HG02763 (cell line): Measurements from ENCODE around the gene SNW1.
"Not testable (repeated sequence)": the region's sequence is repeated elsewhere in the genome, so short reads cannot be mapped to it uniquely, and the experiment has no call there.

Experiments
- ATAC-seq: cut with Tn5 transposase; IDR thresholded peaks from one replicate; pipeline ENCODE4 v1.9.1; 2021; ENCODE audit warnings: mild to moderate bottlenecking, moderate library complexity; ENCODE audit not compliant: unreplicated experiment

SNW1 gene

DNA sequence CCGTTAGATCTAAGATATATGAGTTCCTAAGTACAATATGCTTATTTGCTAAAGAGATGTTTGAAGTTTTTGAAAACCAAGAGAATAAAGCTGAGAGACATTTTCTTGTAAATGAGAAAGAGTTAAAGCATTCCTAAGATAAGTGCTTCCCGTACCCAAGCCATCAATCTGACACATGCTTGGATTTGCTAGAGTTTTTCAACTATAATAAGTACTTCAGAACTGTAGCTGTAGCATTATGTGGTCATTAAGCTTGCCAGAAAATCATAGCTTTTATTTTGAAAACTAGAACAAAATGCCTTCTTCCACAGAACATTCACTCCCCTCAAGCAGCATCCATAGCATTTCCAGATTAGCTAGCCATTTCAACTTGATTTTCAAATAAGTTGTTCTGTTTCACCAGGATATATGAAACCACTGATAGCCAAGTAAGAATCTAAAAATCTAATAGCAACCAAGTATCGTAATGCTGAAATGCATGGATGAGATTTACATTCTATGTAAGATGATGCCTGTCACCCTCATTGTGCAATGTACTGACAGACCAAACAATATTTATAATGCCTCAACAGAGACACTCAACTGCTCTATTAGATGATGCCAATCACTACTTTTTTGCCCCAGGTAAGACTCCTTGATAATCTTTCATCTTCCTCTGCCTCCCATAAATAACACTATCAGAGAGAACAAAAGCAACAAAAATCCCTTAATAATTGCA is 8.0 kb downstream of the SNW1 start:
- no peak for ATAC-seq

DNA sequence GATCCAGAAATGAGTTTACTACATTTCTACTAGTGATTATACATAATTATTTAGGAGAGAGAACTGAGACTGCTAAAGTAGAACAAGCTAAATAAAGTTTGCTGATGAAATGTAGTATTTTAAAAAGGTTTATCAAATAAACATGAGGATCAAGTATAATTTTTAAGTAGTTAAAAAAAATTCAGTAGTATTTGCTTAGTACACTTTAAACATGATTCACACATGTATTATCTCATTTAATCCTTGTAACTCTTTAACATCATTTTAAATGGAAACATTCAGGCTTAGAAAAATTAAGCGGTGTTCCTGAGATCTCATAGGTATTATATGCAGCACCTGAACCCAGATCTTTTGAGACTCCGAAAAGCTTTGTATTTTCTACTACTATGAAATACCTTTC is 8.7 kb downstream of the SNW1 start:
- no peak for ATAC-seq

DNA sequence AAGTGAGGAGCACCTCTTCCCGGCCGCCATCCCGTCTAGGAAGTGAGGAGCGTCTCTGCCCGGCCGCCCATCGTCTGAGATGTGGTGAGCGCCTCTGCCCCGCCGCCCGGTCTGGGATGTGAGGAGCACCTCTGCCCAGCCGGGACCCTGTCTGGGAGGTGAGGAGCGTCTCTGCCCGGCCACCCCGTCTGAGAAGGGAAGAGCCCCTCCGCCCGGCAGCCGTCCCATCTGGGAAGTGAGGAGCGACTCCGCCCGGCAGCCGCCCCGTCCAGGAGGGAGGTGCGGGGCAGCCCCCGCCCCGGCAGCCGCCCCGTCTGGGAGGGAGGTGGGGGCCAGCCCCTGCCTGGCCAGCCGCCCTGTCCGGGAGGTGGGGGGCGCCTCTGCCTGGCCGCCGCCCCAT is 13.5 kb downstream of the SNW1 start:
- not testable (repeated sequence) for ATAC-seq

DNA sequence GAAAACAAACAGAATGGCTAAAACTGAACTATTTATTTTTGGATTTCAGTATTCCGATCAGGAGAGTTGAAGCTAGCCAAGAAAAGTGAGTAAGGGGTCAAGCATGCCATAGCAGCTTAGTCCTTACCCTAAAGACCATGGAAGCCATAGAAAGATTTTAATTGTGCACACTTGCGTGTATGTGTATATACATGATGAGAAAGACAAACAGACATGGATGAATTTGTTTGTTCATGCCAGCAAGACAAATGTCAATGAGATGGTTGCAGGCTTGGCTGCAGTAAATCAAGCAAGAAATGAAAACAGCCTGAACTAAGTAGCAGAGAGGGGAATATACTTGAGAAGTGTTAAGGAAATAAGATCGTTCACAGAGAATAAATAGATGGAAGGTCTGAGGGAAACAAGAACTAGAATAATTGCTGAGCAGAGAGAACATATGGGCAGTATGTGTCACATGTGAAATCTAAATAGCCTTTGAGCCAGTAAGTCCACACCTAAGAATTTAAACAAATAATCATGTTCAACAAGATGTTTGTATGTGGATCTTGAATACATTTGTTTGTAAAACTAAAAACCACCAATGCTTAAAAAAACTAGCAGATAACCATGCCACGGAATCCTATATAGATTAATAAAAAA is 14.8 kb downstream of the SNW1 start:
- no peak for ATAC-seq

DNA sequence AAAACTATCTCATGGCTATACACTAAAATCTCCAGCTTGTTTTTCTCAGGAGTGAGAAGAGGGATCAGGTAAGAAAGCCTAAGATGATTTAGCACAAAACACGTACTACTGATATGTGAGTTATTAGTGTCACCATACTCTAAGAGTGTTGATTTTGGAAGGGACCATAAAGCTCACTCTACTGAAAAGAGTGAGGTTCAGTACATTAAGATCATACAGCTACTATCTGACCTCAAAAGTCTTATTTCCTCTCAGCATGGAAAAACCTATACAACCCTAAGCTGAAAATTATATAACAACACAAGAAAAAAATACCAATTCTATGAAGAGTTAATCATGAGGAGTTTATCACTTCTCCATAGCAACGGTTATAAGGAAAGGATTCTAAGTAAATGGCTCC is 19.5 kb downstream of the SNW1 start:
- ATAC-seq: no peak

DNA sequence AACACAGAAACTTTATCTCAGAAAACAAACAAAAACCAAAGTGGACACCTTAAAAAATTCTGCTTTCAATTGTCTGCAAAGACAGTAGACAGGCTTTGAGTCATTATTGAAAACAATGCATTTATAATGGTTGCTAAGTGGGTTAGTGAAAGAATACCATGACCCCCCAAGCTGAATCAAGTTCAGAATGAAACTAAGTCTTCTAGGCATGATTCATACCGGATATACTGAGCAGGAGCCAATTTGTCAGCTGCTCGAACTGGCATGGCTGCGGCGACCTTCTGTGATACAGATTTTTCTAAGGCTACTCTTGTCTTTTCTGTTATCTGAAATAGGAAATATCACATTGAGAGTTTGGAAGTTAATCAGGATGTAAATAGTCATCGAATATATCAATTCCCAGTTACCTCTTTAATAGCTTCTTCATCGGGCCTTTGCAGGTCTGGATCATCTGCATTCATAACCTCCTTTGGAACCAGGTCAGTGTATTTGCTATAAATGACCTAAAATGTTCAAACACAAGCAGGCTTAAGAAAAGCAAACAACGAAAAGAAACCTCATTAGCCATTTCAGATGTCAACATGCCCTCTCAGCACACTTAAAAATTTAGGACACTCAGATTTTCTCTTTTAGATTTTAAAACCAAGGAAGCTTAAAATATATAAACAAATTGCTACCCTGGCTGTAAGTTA is 22.3 kb downstream of the SNW1 start:
- no peak for ATAC-seq

DNA sequence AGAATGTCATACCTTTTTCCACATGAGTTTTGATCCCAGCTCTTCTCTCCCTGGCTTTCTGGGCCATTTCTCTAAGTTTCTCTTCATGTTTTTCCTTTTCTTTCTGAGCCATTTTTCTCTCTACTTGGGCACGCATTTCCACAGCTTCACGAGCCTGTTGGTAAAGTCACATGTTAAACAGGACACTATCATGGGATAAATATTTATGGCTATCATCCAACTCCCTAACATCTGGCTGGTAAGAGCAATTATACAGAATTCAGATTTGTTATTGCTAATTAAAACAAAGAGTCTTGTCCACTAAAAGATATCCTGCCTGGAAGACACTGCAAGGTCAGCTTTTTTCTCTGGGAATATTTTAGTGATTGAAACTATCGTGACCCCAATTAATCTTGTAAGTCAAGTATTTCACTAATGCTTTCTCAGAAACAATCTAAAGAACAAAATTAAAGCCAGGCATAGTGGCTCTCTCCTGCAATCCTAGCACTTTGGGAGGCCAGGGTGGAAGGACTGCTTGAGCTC is 29.9 kb downstream of the SNW1 start:
- no peak for ATAC-seq

DNA sequence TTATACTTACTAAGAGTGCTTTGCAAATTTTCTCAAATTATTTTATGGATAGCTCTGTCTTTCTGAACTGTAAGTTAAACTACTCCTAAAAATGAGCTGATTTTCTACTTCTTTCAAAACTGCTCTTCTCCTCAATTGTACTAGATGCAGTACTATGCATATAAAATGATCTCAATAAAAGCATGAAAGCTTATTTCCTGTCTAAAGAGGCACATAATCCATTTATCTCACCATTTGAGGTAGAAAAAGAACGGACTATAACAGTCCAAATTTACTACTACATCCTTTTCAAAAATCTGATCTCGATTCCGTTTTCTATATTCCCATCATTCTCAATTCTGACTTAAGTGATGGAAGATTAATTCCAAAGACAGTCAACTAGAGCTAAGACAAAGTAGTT is 38.7 kb downstream of the SNW1 start:
- no peak for ATAC-seq

DNA sequence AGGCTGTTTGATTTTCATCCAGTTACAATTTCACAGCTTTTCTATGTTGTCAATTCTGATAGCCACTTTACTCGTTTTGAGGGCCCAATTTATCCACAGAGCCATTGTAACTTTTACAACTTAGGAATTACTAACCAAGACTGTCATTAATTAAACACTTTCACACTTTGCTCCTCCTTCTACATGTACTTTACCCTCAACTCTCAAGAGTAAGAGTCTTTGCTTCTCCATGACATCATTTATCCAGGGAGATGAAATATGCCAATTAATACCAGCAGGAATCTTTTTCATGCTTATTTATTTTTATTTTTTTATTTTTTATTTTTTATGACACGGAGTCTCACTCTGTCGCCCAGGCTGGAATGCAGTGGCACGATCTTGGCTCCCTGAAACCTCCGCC is 39.5 kb downstream of the SNW1 start:
- ATAC-seq: no peak

DNA sequence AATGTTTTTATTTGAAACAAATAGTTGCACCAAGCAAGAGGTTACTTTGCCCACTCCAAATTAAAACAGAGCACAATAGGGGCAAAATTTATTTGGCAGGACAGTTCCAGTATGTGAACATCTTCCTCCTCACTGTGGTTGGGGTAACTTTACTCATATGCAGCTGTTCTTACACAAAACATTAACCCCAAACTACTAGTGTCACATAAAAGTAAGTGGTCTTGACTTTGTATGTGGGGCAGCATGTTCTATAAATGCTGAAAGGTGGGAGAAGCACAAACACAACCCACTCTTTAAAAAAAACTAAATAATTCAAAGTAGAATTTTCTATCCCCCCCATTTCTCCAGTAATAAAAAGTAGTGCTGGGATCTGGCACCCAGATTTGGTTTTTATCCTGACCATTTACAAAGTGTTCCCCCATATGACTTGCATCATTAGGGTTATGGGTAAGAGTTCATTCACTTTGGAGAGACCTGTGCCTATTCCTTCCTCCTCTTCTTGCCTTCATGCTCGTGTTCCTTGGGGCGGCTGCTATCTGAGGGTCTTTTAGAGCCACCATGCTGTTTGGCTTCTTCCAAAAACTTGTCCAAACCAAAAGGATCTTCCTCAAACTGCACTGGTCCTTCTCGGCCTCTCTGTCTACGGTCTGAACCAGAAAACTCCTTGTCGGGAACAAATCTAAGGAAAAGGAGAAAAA is 43.2 kb downstream of the SNW1 start:
- ATAC-seq: no peak

DNA sequence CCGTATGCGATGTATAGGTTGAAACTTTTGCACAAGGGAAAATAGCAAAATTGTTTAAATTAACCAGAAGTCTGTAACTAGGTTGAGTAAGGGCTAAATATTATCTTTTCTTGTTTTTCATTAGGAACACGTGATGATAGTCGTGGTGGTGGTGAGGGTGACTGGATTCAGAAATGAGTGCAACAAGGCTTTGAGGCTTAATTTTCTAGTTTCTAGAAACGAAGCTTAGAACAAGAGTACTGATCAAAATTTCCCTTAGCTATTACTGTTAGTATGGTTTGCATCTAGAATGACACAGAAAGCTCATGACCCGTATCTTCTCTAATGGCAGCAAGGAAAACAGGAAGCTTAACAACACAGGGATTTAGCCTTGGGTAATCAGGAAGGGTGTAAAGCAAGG is 46.0 kb downstream of the SNW1 start:
- no peak for ATAC-seq

DNA sequence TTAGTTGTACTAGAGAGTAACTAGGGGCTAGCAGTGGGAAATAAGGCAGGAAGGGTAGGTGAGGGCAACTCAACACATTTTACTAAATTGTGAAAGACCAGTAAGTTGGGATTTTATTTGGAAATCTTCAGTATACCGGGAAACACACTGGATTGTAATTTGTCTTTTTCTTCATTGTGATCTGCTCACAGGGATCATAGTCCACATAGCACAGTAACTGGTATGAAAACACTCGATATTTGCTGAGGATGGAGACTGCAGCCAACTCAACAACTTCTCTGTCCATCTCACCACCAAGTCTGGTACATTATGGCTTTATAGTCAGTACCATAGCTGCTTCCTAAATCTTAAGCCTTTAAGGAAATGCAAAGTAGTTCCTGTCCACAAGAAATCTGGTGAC is 50.6 kb downstream of the SNW1 start:
- no peak for ATAC-seq

DNA sequence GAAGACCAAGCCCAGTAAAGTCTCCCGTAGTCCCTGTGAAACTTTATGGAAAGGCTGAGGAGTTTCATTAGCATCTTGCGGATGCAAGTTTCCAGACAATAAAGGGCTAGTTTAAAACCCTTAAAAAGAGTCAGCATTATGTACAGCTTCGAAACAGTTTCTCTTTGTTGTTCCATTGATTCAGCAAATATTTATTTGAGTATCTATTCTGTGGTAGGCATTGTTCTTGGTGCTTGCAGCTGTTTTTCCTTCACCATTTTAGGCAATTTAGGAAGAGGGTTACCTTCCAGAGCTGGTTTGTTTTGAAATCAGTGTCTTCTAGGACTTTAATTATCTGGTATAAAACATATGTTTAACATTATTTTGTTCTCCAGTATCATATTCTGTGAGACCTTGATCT is 51.5 kb downstream of the SNW1 start:
- no peak for ATAC-seq

DNA sequence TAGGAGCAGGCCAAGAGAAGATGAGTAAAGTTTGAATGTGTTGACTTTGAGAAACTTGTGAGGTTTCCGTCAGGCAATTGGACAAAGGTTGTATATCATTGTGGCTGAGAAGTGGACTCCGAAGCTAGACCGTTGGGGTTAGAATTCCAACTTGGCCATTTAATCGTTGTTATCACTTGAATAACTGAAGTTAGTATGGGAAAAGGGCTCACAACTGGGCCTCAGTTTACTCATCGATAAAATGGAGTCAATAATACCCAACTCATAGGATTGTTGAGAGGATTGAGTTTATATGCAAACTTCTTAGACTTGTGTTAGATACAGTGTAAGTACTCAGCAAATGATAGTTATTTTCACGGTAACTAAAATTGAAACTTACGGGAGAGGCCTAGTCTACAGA is 52.2 kb downstream of the SNW1 start:
- no peak for ATAC-seq

DNA sequence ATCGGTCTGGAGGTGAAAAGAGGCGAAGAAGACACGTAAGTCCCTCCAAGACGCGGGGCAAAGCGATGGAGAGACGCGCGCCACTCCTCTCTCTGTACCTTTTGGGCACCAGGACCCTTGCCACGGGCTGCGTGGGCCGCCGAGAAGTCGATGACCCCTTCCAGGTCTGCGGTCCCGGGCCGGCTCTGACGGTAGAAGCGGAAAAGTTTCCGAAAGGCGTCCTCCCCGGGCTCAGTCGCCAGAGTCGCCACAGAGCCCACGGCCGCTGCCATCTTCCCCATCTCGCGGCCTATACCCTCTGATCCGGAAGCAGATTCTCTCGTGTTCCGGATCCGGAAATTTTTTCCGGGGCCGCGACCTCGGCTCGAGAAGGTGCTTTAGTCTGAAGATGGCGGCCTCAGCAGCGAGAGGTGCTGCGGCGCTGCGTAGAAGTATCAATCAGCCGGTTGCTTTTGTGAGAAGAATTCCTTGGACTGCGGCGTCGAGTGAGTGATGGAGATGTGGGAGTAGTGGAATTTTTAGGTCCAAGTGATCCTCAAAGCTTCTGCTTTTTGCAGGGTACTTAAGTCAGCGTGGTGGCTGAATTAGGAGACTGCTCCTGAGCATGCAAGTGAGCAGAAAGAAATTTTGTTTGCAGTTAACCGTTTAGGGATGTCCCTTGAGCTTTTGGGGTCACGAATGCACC is 53.1 kb downstream of the SNW1 start, which contains the start of the genes ALKBH1 and SLIRP:
Gene ALKBH1 (minus strand): TSS at position 300 of the 685 bp plus-strand sequence. CDS start 19 bp downstream, at position 281.
Gene SLIRP (plus strand): TSS at position 380 of the 685 bp plus-strand sequence. CDS start 9 bp downstream, at position 389.
- peak; percentile 93 for ATAC-seq

DNA sequence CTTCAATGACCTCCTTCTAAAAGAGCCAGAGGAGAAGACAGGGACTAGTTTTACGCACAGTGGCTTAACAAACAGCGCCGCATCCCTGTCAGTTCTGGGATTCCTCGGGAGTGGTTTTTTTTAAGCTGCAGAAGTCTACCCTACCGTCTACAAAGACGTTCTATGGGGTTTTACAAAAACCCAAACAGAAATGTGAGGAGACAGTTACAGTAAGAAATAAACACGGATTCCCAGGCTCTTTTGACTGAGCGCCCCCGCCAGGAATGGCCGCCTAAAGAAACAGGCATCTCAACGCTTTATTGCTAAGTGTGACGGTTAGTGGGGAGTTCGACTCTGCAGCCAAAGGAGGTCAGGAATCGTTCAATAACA is 53.6 kb downstream of the SNW1 start:
- ATAC-seq: peak; percentile 23

DNA sequence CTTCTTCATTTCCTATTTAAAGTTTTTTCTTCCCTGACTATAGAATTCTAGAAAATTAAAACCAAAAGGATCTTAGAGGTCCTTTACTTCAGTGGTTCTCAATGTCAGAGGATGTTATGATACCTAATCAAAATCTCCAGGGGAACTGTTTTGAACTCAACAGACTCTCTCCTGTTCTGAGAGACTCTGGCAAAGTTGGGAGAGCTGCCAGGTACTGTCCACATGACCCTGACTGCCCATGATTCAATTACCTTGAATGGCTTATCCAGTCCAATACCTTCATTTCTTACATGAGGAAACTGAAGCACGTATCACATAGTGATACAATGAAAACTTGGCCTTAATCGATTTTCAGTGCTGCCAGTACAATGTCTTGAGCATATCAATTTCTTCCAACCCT is 69.7 kb downstream of the SNW1 start:
- no peak for ATAC-seq

DNA sequence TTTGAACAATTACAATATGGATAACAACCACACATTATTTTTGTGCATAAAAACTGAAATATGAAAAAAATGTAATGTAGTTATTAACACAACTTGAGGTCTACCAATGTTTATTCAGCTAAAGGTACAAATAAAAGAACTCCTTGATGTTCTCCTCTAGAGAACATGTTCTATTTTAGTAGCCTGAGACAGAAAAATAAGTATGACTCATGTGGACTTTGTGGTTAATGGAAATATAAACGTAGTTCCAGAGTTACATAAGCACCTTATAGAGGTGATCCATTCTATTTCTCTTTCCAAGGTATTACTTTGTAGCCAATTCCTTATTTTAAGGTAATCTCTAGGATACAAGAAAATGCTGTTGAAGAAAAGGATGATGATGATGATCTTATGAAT is 78.8 kb downstream of the SNW1 start:
- no peak for ATAC-seq

DNA sequence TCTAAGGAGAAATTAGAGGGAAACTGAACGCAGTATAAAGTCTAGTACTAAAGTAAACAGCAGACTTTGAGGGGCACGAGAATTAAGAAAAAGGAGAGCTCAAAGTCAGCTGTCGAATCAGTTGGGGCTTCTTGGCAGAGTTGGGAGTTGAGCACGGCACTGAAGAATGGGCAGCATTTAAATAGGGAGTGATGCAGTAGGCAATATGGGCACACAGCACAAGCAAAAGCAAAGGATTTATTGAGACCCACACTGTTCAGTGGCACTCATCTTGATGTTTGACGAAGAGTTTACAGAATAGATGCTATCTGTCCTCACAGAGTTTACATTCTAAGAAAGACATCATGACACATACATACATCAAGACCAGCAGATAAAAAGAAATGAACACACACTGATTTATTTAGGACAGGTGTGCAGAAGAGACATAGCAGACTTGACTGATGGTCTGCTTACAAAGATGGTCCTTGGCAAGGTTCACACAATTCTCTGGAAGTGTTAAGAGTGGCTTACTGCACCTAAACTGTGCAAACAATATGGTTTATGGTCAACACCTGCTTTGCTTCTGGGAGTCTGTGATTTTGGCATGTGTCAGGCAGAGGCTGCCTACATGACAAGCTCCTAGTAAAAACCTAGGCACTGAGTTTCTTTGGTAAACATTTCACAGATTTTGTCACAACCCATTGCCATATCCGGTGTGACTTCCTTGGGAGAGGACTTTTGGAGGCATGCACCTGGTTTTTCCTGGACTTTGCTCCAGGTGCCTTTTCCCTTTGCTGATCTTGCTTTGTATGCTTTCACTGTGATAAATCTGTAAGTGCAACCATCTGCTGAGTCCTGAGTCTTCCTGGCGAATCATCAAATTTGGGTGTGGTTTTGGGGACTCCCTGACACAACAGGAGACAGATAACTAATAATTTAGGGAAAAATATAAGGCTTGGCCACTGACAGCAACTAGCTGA is 79.5 kb downstream of the SNW1 start:
- no peak for ATAC-seq

DNA sequence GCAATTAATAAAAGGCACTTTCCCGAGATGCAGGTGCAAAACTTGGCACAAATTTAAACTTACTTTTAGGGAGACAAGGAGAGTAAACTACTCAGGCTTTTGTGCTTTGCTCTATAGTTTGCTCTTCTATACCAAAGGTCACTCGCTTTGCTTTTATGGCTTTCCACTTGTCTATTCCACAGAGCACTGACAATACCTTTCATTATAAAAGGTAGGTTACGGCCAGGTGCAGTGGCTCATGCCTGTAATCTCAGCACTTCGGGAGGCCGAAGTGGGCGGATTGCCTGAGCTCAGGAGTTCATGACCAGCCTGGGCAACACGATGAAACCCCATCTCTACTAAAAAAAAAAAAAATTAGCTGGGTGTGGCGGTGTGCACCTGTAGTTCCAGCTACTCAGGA is 86.0 kb downstream of the SNW1 start:
- ATAC-seq: no peak
